ENCODE measurements around the gene TLK1.

The TLK1 gene

DNA sequence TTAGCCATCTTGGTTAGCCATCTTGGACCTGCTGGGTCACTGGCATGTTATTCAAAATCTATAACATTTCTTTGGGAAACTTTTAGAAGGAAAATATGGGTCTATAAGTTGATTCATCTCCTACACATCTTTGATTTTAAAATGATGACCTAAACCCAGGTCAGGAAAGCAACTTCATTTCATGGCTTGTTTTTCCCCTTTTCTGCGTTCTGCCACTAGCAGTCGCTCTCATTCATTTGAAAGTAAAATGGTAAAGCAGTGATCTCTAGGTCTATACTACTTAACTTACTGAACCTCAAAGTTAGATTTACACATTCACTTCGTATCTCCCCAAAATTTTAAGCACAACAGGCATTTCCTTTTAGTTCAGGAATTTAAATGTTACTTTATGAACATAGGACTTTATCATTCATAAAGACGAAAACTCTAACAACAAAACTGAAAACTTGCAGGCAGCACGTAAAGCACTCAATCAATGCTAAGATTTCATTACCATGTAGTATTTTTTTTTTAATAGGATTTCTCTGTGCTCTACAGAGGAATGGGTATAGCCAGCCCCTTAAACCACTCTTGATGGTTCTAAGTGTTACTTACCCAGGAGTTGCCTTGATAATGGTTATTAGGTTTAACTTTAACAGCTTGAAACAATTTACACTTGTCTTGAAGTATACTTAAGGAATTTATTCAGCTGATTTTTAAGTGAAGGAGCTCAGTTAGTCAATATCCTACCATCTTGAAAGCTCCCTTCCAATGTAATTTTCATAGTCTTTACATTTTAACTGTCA lies 169.1 kb downstream of the TLK1 start:
- no peak for DNase-seq

DNA sequence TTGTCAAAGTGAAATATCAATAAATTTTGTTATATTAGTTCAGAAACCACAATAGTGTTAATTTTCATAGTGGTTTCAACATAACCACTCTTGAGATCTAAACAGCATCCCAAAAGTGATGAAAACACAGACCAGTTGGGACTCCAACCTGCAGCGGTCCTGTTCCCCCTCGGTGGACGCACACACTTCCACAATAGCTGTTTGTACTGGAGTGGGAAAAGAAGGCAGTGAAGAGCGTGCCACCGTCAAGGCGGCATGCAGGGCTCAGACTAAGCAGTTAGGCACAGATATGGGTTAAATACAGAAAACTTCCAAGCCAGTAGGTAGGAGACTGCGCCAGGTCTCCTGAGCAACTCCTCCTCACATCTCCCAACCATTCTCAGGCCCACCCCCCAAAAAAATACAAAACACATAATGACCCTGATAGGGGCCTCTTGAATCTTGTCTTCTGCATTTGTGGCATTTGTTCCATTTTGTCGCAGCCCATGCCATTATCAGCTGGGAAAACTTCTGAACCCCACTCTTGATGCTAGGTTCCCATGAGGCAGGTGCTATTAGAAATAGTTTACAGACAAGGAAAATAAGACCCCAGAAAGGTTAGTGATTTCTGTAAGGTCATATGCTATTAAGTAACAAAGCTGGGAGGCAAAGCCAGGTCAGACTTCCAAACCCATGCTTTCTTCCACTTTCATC lies 174.0 kb downstream of the TLK1 start:
- DNase-seq: no peak

DNA sequence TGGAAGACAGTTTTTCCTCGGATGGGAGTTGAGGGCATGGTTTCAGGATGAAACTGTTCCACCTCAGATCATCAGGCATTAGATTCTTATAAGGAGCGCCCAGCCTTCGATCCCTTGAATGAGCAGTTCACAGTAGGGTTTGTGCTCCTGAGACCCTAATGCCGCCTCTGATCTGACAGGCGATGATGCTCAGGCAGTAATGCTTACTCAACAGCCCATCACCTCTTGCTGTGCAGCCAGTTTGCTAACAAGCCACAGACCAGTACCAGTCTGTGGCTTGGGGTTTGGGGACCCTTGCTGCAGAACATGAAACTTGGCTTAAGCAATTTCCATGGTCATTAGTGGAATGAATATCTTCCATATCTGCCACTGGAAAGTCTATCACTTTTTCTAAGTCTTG lies 175.3 kb downstream of the TLK1 start:
- DNase-seq: no peak

DNA sequence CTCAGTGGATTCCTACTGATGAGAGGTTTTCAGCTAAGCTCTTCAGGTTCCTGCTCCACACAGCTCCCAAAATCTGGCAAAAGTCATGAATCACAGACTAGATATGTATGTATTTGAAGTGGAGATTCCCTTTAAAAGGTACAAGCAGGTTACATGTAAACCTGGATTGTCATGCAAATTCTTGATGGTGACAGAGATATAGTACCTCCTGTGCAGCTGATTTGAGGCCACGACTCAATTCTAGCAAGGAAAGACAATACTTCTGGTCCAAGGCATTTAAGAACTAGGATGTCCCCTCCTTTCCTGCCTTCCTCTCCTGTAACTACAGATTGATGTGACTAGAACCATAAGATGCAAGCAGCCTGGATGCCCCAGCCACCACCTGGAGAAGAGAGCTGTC lies 176.6 kb downstream of the TLK1 start:
- no peak for DNase-seq

DNA sequence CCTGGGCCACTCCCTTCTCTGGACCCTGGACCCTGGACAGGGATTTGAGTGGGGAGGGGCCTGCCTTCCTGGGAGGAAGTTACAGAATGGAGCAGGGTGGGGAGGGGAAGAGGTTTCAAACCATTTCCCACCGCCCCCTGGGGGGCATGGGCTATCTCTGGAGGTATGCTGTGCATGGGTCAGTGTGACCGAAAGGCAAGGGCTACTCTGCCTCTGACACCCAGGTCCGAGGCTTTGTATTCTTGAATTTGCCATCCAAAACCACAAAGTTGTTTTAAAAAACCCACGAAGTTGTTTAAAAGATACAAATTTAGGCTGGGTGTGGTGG lies 184.8 kb downstream of the TLK1 start:
- DNase-seq: no peak

DNA sequence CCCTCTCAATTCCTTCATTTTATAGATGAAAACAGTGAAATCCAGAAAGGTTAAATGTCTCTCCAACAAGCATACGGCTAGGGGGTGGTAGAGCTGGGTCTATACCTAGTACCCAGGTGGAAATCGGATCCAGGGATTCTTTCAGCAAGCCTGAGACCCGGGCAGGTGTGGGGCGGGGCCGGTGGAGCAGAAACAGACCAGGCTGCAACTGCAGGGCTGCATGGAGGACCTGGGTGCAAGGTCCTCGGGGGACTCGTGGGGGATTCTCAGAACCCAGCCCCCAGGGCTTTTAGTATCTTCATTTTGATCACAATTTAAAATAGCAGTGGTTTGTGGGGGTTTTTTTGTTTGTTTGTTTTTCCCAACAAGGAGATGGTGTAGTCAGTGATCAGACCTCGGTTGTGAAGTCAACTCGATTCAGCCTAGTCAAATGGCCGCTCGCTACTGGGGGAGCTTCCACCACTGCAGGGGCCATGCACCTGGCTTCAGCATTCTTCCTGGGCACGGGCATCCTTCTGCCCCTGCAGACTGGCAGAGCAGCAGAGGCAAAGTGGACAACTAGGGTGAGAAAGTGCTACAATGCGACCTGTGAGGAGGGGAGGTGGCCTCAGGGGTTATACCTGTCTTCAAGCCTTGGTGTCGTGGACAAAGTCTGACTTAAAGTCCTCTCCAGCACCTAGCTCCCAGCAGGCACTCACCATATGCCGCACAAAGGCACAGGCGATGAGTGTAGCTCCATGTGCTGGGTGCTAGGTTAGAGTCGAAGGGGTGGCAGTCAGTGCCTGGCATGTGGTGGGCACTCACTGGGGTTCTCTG lies 185.4 kb downstream of the TLK1 start:
- DNase-seq: no peak

DNA sequence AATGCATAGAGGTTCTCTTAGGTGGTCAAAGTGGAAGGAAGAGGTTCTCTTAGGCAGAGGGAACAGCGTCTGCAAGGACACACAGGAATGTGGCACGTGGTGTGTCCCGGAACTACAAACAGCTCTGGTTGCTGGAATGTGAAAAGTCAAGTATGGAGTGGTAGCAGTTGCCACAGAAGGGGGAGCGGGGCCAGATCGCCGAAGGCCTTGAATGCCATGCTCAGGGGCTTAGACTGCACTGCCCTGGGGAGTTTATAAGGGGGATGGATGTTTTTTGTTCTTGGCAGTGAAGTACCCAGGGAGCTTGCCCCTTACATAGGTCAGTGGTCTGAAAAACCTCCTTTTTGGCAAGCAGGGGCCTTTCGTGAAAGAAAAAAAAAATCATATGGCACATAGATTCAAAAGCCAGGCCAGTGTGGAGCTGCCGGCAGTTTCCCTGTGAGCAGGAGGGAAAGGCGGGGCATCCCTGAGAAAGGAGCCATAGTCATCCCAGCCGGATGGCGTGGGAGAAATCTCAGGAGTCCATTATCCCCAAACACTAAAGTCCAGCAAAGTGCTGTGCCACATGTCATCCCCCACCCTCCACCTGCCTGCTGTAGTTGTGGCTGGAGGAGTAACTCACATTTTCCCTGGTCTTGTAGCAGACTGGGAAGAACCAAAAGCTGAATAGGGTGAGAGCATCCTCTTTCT lies 186.2 kb downstream of the TLK1 start:
- DNase-seq: no peak

DNA sequence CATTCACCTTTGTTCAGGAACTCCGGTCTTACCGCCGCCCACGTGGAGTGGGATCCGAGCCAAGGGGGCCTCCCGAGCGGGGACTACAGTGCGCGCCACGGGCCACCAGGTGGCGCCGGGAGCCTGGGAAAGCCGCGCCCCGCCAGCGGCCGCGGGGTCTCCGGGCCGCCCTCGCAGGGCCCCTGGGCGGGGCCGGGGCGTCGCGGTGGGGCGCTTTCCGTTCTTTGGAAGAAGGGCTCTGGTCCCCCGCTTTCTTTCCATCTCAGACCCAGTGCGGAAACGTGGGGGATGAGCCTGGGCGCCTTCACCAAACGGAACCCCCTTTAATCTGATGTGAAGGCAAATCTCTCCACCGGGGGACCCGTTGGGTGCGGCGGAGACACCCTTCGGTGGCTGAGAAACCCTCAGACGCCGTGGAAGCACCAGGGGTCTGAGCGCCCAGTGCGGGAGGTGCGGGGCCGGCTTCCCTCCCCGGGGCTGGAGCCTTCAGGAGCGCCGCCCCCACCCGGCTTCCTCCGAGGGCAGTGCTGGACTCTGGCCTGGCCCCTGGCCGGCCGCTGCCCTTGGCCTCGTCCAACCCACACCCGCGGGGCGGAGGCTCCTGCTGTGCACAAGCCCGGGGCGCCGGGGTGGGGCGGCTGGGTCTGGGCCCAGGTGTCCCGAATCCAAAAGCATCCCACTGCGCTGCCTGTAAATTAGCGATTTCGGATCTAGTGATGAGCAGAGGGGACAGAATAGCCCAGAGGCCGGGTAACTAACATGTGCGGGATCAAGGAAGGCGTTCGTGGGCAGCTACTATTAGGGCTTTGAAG lies 187.0 kb downstream of the TLK1 start:
- peak; percentile 78 for DNase-seq

DNA sequence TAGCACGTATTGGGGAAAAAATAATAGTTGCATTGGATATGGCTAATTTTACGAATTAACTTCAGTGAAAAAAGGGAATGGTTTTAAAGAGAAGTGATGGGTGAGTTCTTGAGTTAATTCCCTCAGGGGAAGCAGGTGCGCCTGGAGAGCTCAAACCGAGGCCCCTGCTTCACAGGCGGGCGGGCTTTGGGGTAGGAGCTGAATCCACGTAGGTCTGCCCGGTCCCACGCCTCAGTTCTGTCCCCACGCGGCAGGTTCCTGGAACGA lies 187.5 kb downstream of the TLK1 start:
- no peak for DNase-seq

DNA sequence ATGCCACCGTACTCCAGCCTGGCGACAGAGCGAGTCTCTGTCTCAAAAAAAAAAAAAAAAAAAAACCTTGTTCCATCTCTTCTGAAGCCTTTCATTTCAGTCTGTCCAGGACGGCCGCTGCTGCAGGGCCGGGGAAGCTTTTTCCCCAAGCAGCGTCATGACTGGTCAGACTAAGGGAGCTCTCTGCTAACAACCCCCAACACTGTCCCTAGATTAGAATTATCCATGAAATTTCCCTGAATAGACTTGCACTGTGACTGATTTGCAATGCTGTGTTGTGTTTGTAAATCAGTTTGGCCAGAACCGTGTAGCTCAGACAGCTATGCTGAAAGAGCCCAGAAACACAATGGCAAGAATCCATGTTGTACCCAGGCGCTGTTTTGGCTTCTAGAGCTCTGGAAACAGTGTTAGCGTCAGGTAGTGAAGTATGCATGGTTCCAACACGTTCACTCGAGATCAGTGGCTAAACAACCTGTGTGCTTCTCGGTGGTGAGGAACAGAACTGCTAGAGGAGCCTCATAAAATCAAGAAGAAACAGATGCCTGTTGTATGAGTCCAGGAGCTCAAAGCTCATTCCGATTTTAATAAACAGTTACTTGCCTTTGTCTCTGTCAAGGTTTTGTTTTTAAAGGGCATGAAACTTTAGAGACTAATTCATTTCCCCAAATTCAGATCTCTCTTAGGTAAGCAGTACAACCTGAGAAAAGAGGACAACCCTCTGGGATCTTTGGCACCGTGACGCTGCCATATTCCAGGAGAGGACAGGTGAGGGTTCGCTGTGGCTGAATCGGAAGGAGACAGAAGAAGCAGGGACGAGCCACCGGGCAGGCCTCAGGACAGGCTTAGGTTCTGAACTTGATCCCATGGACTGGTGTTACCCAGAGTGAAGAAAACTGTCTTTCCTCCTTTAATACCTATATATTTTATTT lies 188.1 kb downstream of the TLK1 start:
- DNase-seq: no peak

DNA sequence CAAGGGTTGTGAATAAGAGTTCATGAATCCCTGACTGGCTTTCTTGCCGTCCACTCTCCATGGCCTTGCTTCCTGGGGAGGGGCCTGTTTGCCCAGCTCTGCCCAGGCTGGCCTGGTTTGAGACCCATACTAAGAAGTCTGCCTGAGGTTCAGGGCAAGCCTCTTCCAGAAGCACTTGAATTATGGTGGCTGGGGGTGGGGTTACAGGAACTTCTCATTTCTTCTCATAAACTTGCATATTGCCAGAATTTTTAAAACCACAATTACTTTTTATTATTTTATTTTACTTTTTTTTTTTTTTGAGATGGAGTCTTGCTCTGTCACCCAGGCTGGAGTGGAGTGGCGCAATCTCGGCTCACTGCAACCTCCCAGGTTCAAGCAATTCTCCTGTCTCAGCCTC lies 189.6 kb downstream of the TLK1 start:
- no peak for DNase-seq

DNA sequence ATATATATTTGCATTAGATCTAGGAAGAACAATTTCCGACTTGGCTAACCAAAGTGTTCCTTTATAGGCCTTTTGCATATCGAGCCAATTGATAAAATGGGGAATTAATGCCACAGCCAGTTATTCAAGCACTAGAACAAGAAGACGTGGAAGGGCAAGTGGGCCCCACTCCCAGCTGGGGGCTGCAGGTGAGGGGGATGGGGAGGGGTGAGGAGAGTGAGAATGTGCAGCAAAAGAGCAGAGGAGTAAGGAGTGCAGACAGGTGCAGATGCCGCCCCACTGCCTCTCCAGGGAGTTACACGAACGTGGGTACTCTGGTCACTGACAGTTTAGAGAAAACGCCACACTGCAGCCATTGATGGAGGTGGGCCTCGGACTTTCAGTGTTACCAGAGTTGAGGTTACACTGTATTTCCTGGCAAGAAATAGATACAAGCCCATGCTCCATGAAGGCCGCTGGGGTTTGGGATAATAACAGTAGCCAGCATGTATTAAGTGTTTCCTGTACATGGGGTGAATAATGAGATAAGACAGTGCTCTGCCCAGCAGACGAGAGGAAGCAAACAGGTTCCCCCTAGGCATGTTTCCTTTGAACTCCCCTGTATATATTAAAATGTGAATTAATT lies 190.7 kb downstream of the TLK1 start:
- DNase-seq: no peak

DNA sequence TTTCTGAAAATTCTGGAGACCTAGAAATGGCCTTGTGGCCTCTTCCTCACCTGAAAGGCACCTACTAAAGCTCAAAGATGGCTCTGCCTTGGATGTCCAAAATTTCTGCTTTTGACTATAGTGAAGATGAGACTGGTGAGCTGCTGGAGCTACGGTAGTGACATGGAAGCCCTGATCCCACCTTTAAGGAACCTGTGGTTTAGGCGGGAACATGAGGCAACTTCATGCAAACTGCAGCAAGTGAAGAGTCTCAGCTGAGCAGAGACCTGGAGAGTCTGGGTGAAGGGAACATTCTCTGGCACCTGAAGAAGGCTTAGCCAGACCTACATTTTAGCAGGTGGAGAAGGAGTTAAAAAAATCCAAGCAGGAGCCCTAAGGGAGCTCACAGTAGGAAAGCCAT lies 191.7 kb downstream of the TLK1 start:
- no peak for DNase-seq

DNA sequence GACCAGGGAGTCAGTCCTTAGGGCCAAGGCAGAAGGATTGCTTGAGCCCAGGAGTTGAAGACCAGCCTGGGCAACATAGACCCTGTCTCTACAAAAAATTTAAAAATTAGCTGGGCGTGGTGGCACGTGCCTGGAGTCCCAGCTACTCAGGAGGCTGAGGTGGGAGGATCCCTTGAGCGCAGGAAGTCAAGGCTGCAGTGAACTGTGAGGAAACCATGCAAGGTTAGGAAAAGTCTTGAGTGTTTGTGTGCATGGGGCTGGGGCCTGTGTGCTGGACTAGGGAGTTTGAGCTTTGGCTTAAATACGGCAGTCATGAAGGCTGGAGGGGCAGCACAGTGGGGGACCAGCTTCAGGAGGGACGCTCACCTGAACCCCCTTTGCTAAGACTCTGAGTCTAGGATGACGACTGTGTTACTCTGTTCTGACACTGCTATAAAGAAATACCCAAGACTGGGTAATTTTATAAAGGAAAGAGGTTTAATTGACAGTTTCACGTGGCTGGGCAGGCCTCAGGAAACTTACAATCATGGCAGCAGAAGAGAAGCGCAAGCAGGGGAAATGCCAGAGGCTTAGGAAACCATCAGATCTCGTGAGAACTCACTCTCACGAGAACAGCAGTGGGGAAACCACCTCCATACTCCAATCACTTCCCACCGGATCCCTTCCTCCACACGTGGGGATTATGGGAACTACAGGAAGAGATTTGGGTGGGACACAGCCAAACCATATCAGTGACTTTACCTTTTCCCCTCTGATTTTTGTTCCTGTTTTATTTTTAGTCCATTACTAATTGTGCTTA lies 192.3 kb downstream of the TLK1 start:
- DNase-seq: no peak

DNA sequence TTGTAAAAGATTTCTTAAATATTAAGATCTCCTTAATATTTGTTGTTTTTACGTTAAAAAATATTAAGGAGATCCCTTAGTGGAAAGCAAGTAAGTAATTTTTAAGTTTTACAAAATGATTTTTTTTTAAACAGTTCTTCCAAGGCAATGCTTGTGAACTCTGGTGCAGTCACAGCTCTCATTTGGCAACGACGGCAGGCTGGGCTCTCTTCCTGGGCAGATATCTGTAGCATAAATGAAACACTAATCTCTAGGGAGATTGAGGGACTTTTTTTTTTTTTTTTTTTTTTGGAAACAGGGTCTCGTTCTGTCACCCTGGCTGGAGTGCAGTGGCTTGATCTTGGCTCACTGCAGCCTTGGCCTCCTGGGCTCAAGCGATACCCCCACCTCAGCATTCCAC lies 193.1 kb downstream of the TLK1 start:
- no peak for DNase-seq

DNA sequence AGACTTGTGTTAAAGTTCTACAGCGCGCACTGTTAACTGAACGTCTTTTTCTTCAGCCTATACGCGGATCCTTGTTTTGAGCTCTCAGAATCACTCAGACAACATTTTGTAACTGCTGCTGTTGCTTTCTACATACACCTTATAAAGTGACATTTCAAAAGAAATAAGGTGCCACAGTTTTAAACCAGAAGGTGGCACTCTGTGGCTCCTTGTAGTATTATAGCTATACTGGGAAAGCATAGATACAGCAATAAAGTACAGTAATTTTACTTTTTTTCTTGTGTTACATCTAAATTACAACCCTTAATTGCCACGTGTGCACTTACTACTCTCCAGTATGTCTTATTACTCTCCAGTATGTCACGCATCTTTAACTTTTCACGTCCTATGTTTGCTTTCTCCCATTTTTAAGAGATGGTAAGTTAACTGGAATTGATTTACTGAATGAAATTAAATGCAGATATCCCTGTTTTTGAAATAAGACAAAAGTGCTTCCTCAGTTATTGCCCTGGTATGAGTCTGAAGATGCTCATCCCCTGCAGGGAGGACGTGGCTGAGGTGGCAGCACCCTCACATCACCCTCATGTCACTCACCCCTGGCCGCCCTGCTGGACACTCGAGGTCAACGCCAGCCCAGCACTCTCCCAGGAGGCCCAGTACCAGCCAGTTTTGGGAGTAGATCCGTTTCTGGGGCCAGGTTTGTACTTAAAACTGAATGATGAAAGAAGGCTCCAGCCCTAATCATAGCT lies 193.9 kb downstream of the TLK1 start:
- no peak for DNase-seq

DNA sequence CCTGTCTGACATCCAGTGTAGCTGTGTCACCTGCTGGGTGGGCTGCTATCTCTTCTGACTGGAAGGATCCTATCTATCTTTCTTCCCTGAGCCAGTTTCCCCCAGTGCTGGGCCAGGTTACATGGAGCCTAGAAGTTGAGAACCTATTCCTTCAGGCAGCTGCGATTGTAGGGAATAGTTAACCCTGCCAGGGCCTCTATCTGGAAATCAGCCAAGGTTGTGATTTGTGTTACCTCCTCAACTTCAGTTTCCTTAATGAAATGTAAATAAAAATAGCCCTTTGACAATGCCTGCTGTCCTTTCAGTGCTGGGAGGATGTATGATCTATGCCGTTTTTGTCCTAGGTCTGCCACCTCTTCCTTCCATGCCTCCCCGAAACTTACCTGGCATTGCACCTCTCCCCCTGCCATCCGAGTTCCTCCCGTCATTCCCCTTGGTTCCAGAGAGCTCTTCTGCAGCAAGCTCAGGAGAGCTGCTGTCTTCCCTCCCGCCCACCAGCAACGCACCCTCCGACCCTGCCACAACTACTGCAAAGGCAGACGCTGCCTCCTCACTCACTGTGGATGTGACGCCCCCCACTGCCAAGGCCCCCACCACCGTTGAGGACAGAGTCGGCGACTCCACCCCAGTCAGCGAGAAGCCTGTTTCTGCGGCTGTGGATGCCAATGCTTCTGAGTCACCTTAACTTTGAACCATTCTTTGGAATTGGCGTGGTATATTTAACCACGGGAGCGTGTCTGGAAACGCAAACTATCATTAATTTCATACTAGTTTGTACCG lies 195.1 kb downstream of the TLK1 start:
- no peak for DNase-seq

DNA sequence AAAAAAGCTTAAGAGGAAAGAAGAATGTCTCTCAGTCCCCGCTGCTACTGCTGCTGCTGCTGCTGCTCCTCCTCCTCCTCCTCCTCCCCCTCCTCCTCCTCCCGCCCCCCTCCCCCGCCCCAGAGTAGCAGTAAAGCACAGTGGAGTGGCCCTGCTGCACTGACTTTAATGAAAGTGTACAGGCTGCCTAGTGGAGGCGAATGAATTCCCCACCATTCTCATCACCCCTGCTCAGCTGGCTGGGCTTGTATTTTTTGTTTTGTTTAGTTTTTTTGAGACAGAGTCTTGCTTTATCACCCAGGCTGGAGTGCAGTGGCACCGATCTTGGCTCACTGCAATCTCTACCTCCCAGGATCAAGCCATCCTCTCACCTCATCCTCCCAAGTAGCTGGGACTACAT lies 197.3 kb downstream of the TLK1 start:
- DNase-seq: no peak

DNA sequence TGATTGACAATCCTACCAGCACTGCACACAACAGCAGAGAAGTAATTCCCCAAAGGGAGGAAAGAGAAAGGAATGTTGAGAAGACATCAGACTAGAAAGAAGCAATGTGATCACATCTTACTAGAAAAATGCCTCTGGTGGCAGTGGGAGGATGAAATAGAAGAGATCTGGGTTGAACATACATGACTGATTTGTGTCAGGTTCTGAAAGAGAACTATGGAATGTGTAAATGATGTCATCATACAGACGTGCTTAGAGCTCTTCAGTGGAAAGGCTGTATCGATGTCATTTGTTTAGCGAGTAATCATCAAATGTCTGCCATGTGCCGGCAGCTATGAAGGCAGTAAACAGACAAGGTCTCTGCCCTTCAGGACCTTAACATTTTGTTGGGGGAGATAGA lies 206.8 kb downstream of the TLK1 start:
- no peak for DNase-seq
